HepG2 (cell line): ENCODE data around the gene AFDN. TPM values are rescaled to one million over a fixed set of nuclear protein-coding genes. Genes with fewer than 3 reads are reported as not detected.
A peak's percentile ranks its signal among the peaks of the same experiment; 100 is the strongest.

ENCODE experiments used
- CREB1 ChIP-seq, 2 experiments: fragments of 450-650 bp in 1 of 2; IDR thresholded peaks; 2 replicates each; pipeline ENCODE4 v1.6.1; 2016 to 2017; ENCODE audit warnings: control low read depth in 1 of 2, mild to moderate bottlenecking in 1 of 2, missing compliant biosample characterization in 1 of 2, missing genetic modification characterization in 1 of 2
- CSRNP2 ChIP-seq: sonication (generic); formaldehyde crosslinking; conservative IDR thresholded peaks from 2 replicates; pipeline ENCODE4 v1.8.0; 2022; ENCODE audit warnings: low read depth, missing genetic modification reagents
- GPN1 ChIP-seq: sonication (generic); formaldehyde crosslinking; IDR thresholded peaks from 2 replicates; pipeline ENCODE4 v1.5.1; 2020; ENCODE audit warnings: missing genetic modification reagents, borderline replicate concordance
- HDAC2 ChIP-seq: sonication (generic); formaldehyde crosslinking; IDR thresholded peaks from 2 replicates; pipeline ENCODE4 v1.4.0; 2020; ENCODE audit warnings: missing genetic modification reagents
- HOXA5 ChIP-seq: sonication (generic); formaldehyde crosslinking; IDR thresholded peaks from 2 replicates; pipeline ENCODE4 v1.4.0; 2020; ENCODE audit warnings: missing genetic modification reagents
- KDM5B ChIP-seq: sonication (generic); formaldehyde crosslinking; IDR thresholded peaks from 2 replicates; pipeline ENCODE4 v1.4.0; 2020; ENCODE audit warnings: missing genetic modification reagents, mild to moderate bottlenecking, borderline replicate concordance
- MIXL1 ChIP-seq: IDR thresholded peaks from 2 replicates; pipeline ENCODE4 v1.6.1; 2016
- SETDB1 ChIP-seq: sonication (generic); formaldehyde crosslinking; IDR thresholded peaks from 2 replicates; pipeline ENCODE4 v1.5.1; 2020; ENCODE audit warnings: missing genetic modification reagents, mild to moderate bottlenecking, borderline replicate concordance
- SUZ12 ChIP-seq: fragments of 150-350 bp; IDR thresholded peaks from 2 replicates; pipeline ENCODE4 v1.6.1; 2014; ENCODE audit warnings: low read depth, low read length
- ZBTB37 ChIP-seq: sonication (generic); formaldehyde crosslinking; IDR thresholded peaks from 2 replicates; pipeline ENCODE4 v1.4.0; 2020; ENCODE audit warnings: mild to moderate bottlenecking, missing genetic modification reagents
- ZHX2 ChIP-seq, 2 experiments: sonication (generic) in 1 of 2; formaldehyde crosslinking in 1 of 2; IDR thresholded peaks; 2 replicates each; pipeline versions ENCODE4 v1.6.1 to v1.9.0; 2014 to 2022; ENCODE audit warnings: antibody characterized with exemption in 1 of 2, borderline replicate concordance in 1 of 2, inconsistent platforms in 1 of 2, low read depth in 1 of 2, missing genetic modification reagents in 1 of 2
- ZNF12 ChIP-seq: sonication (generic); formaldehyde crosslinking; IDR thresholded peaks from 2 replicates; pipeline ENCODE4 v1.5.0; 2020; ENCODE audit warnings: missing genetic modification reagents
- ZNF230 ChIP-seq: sonication (generic); formaldehyde crosslinking; IDR thresholded peaks from 2 replicates; pipeline ENCODE4 v1.4.0; 2020; ENCODE audit warnings: mild to moderate bottlenecking, missing genetic modification reagents
- ZNF235 ChIP-seq: sonication (generic); formaldehyde crosslinking; IDR thresholded peaks from 2 replicates; pipeline ENCODE4 v1.8.1; 2023; ENCODE audit warnings: mild to moderate bottlenecking, missing genetic modification reagents, borderline replicate concordance
- ZNF280B ChIP-seq: sonication (generic); formaldehyde crosslinking; IDR thresholded peaks from 2 replicates; pipeline ENCODE4 v1.5.0; 2020; ENCODE audit warnings: missing genetic modification reagents, mild to moderate bottlenecking, borderline replicate concordance
- ZNF430 ChIP-seq: sonication (generic); formaldehyde crosslinking; IDR thresholded peaks from 2 replicates; pipeline ENCODE4 v1.9.0; 2021; ENCODE audit warnings: mild to moderate bottlenecking, missing genetic modification reagents
- ZNF513 ChIP-seq: sonication (generic); formaldehyde crosslinking; conservative IDR thresholded peaks from 2 replicates; pipeline ENCODE4 v1.5.0; 2020; ENCODE audit warnings: missing genetic modification reagents
- polyA plus RNA-seq, 8 experiments: library from polyadenylated mRNA; depleted of rRNA in 3 of 8; stranded (reverse) in 7 of 8; unstranded in 1 of 8; fragments of >200 nt; fragmentation: Illumina TruSeq in 4 of 8; extraction: Trizol in 4 of 8; gene quantifications; 2 replicates each; pipeline versions ENCODE4 v1.2.1 to v1.2.3, GENCODE V29; 2011 to 2016; ENCODE audit warnings: low read depth in 4 of 8, missing spikeins in 1 of 8, mixed read lengths in 1 of 8; ENCODE audit not compliant: insufficient read depth in 1 of 8
- total RNA-seq, 5 experiments: library from RNA; depleted of rRNA; stranded (reverse); fragments of >200 nt; fragmentation: Illumina TruSeq; extraction: Trizol; gene quantifications; 2 replicates each; pipeline ENCODE4 v1.2.3, GENCODE V29; 2016; ENCODE audit warnings: low read depth in 1 of 5

Gene AFDN
- total and polyA plus RNA-seq, 2 of the 13 experiments (the other 11 are each of a cell fraction or from before 2014, with no cell fraction given) = 136 to 151 TPM

GRCh38 chr6:167963589-167964057, 136.9 kb downstream of the AFDN start (continued):
- TF ChIP-seq ZHX2 (IDR thresholded peaks at IDR 0.05; ENCODE audit: low read depth) = no peak
- peak; percentile 64; the same call in 1 of the 2 replicates for TF ChIP-seq ZHX2 (CRISPR knock-in tag; IDR thresholded peaks at IDR 0.05; ENCODE audit: borderline replicate concordance)
- no peak for TF ChIP-seq SUZ12
- TF ChIP-seq KDM5B = no peak
- TF ChIP-seq ZNF513 = no peak
- peak; percentile 74; the same call in 1 of the 2 replicates for TF ChIP-seq MIXL1 (CRISPR knock-in tag)
- TF ChIP-seq ZNF430 = no peak
- TF ChIP-seq ZNF12 = no peak
- peak; percentile 86 for TF ChIP-seq HDAC2 (CRISPR knock-in tag)
- TF ChIP-seq SETDB1 = no peak
- no peak for TF ChIP-seq ZBTB37
- TF ChIP-seq HOXA5 (CRISPR knock-in tag) = peak; percentile 54
- 0 out of 2 replicates have a peak, but pooled peaks have one; percentile 30 for TF ChIP-seq ZNF230 (CRISPR knock-in tag)
- TF ChIP-seq ZNF235 = no peak
- TF ChIP-seq CSRNP2 (CRISPR knock-in tag) = no peak
- TF ChIP-seq ZNF280B = no peak
- no peak for TF ChIP-seq GPN1 (CRISPR knock-in tag)
- no peak for TF ChIP-seq CREB1 (IDR thresholded peaks at IDR 0.05)
- peak; percentile 31; the same call in 1 of the 2 replicates for TF ChIP-seq CREB1 (CRISPR knock-in tag; IDR thresholded peaks at IDR 0.05)
